NCI-H2107 treated with DMSO at 0.1 percent for 48 hours (cell line): Measurements from ENCODE around the gene LLCFC1.

Source experiments
- DNase-seq: peaks from one replicate; lab custom pipeline; 2025; ENCODE audit not compliant: unreplicated experiment; lab: John Stamatoyannopoulos, UW

The LLCFC1 gene

GRCh38 chr7:142910031-142910433 is 29.3 kb upstream of the LLCFC1 start:
- DNase-seq = no peak

- DNase-seq = no peak
Measured at GRCh38 chr7:142910481-142910880, 28.8 kb upstream of the LLCFC1 start.

DNA sequence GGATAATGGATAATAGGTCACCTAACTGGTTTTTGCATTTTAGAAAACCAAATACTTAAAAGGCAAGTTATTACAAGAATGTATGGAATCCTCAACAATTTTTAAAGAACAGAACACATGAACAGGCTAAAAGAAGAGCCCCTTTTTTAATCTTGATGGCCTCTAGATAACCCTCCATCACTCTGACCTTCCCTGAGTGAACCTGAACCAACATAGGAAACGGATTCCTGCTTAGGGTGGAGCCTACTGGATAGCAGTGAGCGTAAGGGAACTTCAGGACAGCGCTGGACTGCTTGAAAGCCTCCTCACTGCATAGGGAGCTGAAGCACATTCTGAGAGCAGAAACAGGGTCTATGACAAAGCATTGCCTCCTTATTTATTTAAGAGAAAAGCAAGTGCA is 26.2 kb upstream of the LLCFC1 start:
- DNase-seq = no peak

DNA sequence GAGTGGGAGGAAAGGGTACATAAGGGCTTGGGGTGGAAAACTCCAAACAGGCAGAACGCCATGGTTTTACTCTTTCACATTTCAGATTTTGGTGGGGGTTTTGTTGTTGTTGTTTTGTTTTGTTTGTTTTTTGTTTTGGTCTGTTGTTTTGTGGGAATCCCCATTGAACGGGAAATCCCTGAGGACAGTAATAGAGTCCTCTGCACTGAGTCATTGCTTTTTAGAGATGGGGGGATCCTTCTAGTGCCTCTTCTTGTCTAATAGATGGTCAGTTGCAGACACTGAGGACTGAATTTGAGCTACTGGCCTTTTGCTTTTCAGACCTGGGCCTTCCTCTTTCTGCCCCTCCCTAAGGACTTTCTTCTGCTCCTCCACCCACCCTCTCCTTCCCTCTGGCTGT is 25.7 kb upstream of the LLCFC1 start:
- DNase-seq = no peak

- no peak for DNase-seq
Measured at GRCh38 chr7:142914121-142914520, 25.2 kb upstream of the LLCFC1 start.

DNA sequence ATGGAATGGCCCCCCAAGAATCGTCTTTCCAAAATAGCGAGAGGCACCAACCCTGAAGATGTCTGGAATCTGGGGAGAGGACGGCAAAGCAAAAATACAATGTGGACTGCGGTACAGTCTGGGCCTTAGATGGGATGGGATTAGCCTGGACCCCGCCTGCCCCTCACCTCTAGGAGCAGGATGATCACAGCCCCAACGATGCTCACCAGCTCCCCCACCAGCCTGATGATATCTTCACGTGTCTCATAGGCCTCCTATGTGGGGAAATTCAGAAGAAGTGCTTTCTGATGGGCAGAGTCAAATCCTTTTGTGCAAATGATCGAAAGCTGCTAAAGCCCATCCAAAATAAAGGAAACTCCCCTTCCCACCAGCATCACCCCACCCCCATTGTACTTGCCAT is 24.0 kb upstream of the LLCFC1 start:
- DNase-seq = no peak

DNA sequence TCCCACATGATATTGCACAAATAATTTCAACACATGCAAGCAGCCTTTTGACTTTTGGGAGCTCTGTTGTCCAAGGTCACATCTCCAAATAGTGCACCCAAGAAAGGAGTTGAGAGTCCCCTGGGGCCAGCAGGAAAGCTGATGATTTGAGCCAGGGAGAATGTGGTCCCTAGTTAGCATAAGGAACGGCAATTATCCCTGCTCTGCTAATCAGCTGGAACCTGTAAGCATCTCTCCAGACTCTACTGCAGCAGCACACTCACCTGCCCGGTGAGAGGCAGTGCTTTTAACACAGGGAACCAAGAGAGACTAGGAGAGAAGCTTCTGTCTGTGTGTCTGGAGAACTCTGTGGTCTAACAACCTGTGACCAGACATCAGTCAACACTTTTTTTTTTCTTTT is 22.8 kb upstream of the LLCFC1 start:
- no peak for DNase-seq

- DNase-seq = no peak
Measured at GRCh38 chr7:142917447-142917846, 21.8 kb upstream of the LLCFC1 start.

DNA sequence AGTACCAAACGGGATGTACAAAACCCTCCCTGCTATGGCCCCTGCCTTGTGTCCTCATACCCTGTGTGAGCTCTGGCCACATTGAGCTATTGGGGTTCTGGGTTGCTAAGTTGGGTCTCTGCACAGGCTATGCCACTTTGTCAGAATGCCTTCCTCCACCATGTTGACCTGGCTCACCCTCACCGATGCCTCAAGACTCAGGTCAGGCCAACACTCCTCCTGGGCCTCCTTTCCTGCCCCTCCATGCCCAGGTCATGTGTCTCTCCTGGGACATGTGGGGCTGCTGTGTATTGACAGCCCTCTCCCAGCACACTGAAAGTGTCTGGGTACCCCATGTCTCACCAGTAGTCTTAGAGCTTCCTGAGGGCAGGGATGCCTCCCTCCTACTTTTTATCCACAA is 20.4 kb upstream of the LLCFC1 start:
- DNase-seq = no peak

DNA sequence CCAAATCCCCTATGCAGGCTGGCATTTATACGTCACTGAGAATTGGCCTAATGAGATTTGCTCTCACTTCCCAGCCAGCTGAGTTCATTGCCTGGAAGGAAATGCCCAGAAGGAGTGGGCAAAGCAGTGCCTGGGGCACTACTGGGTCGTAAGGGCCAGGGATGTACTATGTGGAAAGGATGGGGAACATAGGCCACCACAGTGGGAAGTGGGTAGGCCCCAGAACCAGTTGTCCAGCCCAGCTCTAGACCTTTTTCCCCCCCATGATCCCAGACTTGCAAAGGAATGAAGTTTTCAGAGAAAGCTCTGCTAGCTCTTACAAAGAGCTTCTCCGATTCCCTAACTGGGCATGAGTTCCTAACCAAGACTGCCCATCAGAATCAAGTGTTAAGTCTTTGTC is 19.6 kb upstream of the LLCFC1 start:
- no peak for DNase-seq

- no peak for DNase-seq
Measured at GRCh38 chr7:142923391-142923790, 15.9 kb upstream of the LLCFC1 start.

DNA sequence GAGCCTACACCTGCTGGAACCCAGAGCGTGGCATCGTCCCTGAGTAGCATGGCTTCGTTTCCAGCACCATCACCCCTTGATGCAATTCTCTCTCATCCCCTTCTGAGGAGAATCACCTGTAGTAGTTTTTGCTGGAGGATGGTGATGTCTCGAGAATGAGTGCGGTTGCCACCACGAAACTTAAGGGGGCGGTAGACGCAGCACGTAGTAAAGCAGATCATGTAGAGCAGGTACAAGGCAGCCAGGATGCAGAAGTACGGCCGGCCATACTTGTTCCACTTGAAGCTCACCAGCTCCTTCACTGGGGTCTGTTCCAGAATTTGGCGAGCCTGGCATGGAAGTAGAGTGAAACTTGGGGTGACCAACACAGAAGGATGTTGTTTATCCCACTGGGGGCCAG is 13.9 kb upstream of the LLCFC1 start:
- DNase-seq = no peak

DNA sequence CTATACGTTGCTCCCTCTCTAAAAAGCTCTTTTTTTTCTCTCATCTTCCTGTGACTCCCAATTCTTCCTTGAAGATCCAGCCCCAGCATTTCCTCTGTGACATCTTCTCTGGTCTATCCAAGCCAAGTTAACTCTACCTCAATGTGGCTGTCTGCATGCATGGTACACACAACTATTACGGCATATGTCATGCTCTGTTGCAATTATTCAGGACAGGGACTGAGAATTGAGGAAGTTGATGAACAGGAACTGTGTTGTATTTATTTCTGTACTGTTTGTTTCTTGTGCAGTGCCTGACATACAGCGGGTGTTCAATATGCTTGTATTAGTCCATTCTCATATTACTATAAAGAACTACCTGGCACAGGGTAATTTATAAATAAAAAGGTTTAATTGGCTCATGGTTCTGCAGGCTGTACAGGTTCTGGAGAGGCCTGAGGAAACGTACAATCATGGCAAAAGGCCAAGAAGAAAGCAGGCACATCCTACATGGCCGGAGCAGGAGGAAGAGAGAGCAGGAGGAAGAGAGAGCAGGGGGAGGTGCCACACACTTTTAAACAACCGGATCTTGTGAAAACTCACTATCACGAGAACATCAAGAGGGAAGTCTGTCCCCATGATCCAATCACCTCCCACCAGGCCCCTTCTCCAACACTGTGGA is 12.1 kb upstream of the LLCFC1 start:
- no peak for DNase-seq

- no peak for DNase-seq
Measured at GRCh38 chr7:142927949-142928348, 11.3 kb upstream of the LLCFC1 start.

GRCh38 chr7:142930126-142930730 is 9.1 kb upstream of the LLCFC1 start:
- DNase-seq = no peak

- no peak for DNase-seq
Measured at GRCh38 chr7:142932386-142933091, 6.7 kb upstream of the LLCFC1 start.

DNA sequence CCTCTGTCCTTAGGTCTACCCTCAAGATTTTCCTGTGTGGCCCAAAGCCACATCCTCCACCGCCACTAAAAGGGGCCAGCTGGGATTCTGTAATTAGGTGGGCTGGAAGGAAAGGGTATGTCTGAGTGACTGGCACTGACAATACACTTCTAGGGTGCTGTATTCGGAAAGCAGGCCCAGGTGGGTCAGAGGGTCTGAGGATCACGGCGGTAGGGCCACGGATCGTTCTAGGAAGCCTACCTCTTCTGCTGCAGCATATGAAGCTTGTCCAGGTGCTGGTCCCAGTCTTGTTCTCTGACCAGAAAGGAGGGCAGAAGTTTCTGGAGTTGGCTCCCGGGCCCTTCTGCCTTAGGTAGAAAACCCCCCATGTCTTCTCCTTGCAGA is 6.2 kb upstream of the LLCFC1 start:
- no peak for DNase-seq

DNA sequence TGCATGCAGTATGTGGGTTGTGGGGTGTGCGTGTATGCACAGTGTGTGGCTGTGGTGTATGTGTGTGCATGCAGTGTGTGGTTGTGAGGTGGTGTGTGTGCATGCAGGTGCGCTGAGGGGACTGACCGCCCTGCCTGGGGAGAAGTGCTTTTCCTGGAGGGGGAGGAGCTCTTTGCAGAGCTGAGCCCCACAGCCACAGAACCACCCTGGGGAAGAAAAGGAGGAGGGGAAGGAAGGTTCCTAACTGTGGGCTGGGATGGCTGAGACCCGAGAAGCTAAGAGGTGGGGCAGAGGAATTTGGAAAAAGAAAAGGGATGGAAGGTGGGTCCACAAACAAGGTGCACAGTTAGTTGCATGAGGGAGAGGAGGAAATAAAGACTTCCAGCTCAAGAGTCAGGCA is 5.7 kb upstream of the LLCFC1 start, which contains the start of gene TRPV5:
Gene TRPV5 (minus strand): TSS at position 123 of the 400 bp plus-strand sequence. CDS start 287 bp downstream, outside the sequence.
- DNase-seq = no peak

DNA sequence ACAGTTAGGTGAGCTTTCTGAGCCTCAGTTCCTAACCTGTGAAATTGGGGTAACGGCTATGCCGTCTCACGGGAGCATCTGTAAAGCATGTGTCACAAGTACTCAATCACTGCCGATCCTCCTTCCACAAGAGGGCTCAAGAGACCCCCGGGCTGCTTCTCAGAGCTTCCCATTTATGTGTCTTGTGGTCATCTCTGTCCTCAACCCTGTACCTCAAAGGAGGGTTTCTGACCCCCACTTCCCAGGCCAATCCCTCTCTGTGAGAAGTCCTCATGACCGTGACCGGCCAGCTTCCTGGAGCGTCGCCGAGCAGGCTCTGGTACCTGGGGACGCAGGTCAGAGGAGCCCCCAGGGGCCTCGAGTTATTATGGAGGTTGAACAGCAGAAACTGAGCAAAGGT is 5.2 kb upstream of the LLCFC1 start:
- DNase-seq = no peak

DNA sequence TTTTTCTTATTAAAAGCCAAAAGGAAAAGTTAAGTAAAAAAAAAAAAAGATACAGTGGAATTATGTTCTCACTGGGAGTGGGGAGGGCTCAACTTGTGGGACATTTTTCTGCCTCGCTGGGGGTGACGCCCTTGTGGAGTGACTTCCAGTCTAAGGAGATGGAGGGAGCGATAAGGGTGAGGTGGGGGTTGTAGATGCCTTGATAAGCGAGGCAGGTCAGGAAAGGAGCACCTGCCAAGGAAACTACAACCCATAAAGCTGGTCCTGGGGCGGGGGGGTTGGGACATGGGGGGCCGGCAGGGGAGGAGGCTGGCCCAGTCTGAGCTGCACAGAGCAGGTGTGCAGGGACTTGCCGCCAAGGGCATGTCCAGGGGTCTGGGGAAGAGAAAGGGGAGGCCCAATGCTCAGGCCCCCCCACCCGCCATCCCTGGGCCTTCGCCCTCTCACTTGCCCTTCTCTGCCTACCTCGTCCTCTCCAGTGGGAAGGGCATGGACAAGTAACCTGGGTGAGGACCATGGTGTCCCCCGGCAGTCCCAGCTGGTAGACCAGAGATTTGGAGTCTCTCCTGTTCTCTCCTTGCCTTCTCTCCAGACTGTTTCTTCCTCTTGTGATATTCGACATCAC is 3.2 kb upstream of the LLCFC1 start:
- DNase-seq = no peak

- DNase-seq = no peak
Measured at GRCh38 chr7:142938611-142939010, 673 bp upstream of the LLCFC1 start.

DNA sequence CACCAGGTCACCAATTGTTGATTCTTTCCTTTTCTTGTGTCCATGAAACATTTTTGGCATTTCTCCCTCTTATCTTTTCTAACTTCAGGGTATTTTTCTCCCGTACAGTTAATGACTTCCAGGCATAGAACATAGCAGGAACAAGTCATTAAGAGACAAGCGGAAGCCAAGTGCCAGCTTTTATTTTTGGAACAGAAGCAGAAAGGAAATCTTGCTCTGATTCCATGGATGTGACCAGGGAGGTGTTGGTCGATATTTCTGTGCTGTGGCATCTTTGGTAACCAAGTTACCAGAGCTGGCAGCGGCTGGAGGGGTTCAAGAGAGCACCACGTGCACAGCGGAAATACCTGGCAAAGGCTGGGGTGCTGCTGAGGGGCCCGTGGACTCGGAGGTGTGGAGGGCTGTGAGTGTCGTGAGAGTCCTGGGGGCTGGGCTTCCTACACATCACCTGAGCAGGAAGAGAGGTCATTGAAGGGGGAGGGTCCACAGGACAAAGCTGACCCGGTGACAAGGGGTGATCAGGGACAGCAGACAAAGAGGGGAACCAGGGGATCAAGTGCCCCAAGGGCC is 1.8 kb downstream of the LLCFC1 start:
- DNase-seq = no peak
